KMS-11 (cell line): ENCODE data around the gene TEX264.
A peak's percentile ranks its signal among the peaks of the same experiment; 100 is the strongest.

Experiments used
- H2AFZ ChIP-seq: fragments of 200-600 bp; sonication (generic); 2 replicates; pipeline ENCODE4 v1.6.1; 2016; ENCODE audit warnings: antibody characterized with exemption, mixed run types, low read depth
- H3K27ac ChIP-seq: fragments of 200-600 bp; sonication (generic); 2 replicates; pipeline ENCODE4 v1.6.1; 2016; ENCODE audit warnings: mild to moderate bottlenecking, mixed run types
- H3K27me3 ChIP-seq: fragments of 200-600 bp; sonication (generic); 2 replicates; pipeline ENCODE4 v1.6.1; 2017; ENCODE audit warnings: mild to moderate bottlenecking, low read depth, mixed run types, moderate library complexity; ENCODE audit not compliant: insufficient read depth
- H3K36me3 ChIP-seq: fragments of 200-600 bp; sonication (generic); 2 replicates; pipeline ENCODE4 v1.6.1; 2017; ENCODE audit warnings: mild to moderate bottlenecking, mixed run types; ENCODE audit not compliant: insufficient read depth
- H3K4me1 ChIP-seq: fragments of 200-600 bp; sonication (generic); 2 replicates; pipeline ENCODE4 v1.6.1; 2016; ENCODE audit warnings: mild to moderate bottlenecking, low read depth, mixed run types; ENCODE audit not compliant: poor library complexity, severe bottlenecking
- H3K4me2 ChIP-seq: fragments of 200-600 bp; sonication (generic); 2 replicates; pipeline ENCODE4 v1.7.0; 2016; ENCODE audit warnings: mild to moderate bottlenecking, mixed run types
- H3K4me3 ChIP-seq: fragments of 200-600 bp; sonication (generic); IDR thresholded peaks from 2 replicates; pipeline ENCODE4 v1.6.1; 2017; ENCODE audit warnings: low read depth, low read length, mixed read lengths; ENCODE audit not compliant: insufficient read depth
- H3K79me2 ChIP-seq: fragments of 200-600 bp; sonication (generic); 2 replicates; pipeline ENCODE4 v1.6.1; 2016; ENCODE audit warnings: low read depth, mixed run types; ENCODE audit not compliant: insufficient read depth
- H3K9ac ChIP-seq: fragments of 200-600 bp; sonication (generic); 2 replicates; pipeline ENCODE4 v1.6.1; 2016; ENCODE audit warnings: mild to moderate bottlenecking, mixed run types
- H4K20me1 ChIP-seq: fragments of 200-600 bp; sonication (generic); 2 replicates; pipeline ENCODE4 v1.6.1; 2016; ENCODE audit warnings: mild to moderate bottlenecking, mixed run types; ENCODE audit not compliant: insufficient read depth
- CTCF ChIP-seq: fragments of 200-600 bp; sonication (generic); conservative IDR thresholded peaks from 2 replicates; pipeline ENCODE4 v1.6.1; 2017; ENCODE audit warnings: low read depth, mild to moderate bottlenecking, antibody characterized with exemption, low read length, moderate library complexity, mixed read lengths

The TEX264 gene

DNA sequence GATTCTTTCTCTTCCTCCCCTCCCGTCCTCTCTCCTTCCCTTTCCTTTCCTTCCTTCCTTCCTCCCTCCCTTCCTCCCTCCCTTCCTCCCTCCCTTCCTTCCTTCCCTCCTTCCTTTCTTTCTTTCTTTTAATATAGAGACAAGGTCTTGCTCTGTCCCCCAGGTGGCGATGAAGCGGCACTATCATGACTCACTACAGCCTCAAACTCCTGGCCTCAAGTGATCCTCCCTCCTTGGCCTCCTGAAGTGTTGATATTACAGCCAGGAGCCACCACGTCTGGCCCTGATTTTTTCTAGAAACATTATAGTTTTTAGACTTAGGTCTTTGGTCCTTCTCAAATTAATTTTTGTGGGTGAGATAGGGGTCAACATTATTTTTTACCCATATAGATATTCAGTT is 51.3 kb downstream of the TEX264 start:
- H3K4me3 ChIP-seq: no peak overlapping the region
- peaks cover 12% of the 10 kb centered on the region for H3K4me1 ChIP-seq
- H3K27me3 ChIP-seq: no peaks in the 10 kb centered on the region
- no peaks in the 10 kb centered on the region for H3K36me3 ChIP-seq
- H3K79me2 ChIP-seq: no peaks in the 10 kb centered on the region
- H4K20me1 ChIP-seq: no peaks in the 10 kb centered on the region
- peak; percentile 30; the same call in 1 of the 2 replicates for TF ChIP-seq CTCF
- no peak overlapping the region for H2AFZ ChIP-seq
- no peak overlapping the region for H3K4me2 ChIP-seq
- H3K27ac ChIP-seq: no peak overlapping the region
- no peak overlapping the region for H3K9ac ChIP-seq

- H3K4me3 ChIP-seq: no peak overlapping the region
- H3K4me2 ChIP-seq: no peak overlapping the region
- peaks cover 19% of the 10 kb centered on the region for H3K4me1 ChIP-seq
- TF ChIP-seq CTCF: no peak
- no peak overlapping the region for H3K9ac ChIP-seq
- no peaks in the 10 kb centered on the region for H4K20me1 ChIP-seq
- H2AFZ ChIP-seq: no peak overlapping the region
- no peaks in the 10 kb centered on the region for H3K27me3 ChIP-seq
- H3K27ac ChIP-seq: no peak overlapping the region
- H3K79me2 ChIP-seq: no peaks in the 10 kb centered on the region
- H3K36me3 ChIP-seq: no peaks in the 10 kb centered on the region
These were observed 56.4 kb downstream of the TEX264 start for GRCh38 chr3:51727500-51727899.

GRCh38 chr3:51729042-51729633 is 58.1 kb downstream of the TEX264 start:
- H3K9ac ChIP-seq: no peak overlapping the region
- no peaks in the 10 kb centered on the region for H3K27me3 ChIP-seq
- no peak overlapping the region for H3K4me2 ChIP-seq
- no peaks in the 10 kb centered on the region for H3K36me3 ChIP-seq
- H3K79me2 ChIP-seq: no peaks in the 10 kb centered on the region
- no peak overlapping the region for H3K4me3 ChIP-seq
- no peak overlapping the region for H3K27ac ChIP-seq
- peaks cover 30% of the 10 kb centered on the region for H3K4me1 ChIP-seq
- TF ChIP-seq CTCF: no peak
- no peaks in the 10 kb centered on the region for H4K20me1 ChIP-seq
- H2AFZ ChIP-seq: no peak overlapping the region

GRCh38 chr3:51733859-51734571 is 63.0 kb downstream of the TEX264 start:
- Histone ChIP-seq H4K20me1 (no peaks in the 10 kb centered on the region), H3K27ac (peak overlapping the region; percentile 76), H3K36me3 (no peaks in the 10 kb centered on the region), H3K4me3 (no peak overlapping the region), H3K4me2 (peak overlapping the region; percentile 75), H3K4me1 (peaks cover 45% of the 10 kb centered on the region), H3K27me3 (no peaks in the 10 kb centered on the region), H2AFZ (peak overlapping the region; percentile 58), H3K9ac (peak overlapping the region; percentile 35; the same call in 1 of the 2 replicates), H3K79me2 (no peaks in the 10 kb centered on the region)
- TF ChIP-seq CTCF: no peak
